ENCODE measurements around the gene APCDD1.

APCDD1 gene

GRCh38 chr18:10432781-10433180 lies 21.7 kb upstream of the APCDD1 start:
- no peak for DNase-seq

DNA sequence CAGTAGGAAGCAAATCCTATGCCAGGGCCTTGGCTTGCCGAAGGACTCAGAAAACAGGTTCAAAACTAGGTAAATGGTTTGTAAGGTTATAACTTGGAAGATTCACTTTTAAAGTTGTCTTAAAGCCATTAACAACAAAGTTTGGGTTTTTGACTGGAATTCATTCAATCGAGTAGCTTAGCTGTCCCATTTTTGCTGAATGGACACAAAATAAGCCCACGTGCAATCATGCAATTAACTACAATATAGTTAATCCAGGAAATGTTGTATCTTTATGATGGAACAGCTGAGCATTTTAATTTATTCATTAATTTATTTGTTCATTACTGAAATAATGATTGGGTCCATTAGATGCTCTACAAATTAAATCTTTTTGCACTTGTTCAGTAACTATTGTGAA lies 18.3 kb upstream of the APCDD1 start:
- DNase-seq: no peak

DNA sequence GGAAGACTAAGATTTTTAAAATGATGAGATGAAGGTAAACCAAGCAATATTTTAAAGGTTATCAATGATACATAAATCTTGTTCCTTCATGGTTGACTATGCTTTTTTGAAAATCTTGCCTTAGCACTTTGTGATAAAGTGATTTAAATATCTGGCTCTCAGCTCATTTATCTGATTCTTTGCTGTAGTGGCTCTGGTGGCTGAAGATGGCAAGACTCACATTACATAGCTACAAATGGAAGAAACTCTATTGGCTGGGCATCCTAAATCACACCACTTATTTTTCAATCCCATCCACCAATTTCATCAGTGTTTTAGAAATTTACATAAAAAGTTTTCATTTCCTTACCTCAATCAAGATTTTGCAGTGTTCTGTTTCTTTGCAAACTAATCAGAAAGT lies 16.6 kb upstream of the APCDD1 start:
- DNase-seq: no peak

GRCh38 chr18:10439898-10440297 lies 14.5 kb upstream of the APCDD1 start:
- no peak for DNase-seq

DNA sequence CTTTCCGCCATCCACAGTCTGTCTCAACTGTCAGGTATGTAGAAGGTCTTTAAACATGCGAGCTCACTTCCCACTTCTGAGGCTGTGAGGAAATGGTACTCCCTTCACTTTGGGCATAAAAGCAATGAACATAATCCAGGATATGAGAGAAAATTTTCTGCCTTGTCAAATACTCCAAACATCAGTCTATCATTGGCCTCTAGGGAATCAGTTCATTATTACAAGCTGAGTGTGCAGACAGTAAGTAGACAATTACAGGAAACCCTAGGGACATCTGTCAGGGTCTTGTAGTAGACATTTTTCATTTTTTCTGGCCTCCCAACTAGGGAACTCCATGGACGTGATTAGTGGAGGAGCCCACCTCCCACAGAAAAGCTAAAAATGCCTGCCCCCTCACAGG lies 13.6 kb upstream of the APCDD1 start:
- DNase-seq: no peak

DNA sequence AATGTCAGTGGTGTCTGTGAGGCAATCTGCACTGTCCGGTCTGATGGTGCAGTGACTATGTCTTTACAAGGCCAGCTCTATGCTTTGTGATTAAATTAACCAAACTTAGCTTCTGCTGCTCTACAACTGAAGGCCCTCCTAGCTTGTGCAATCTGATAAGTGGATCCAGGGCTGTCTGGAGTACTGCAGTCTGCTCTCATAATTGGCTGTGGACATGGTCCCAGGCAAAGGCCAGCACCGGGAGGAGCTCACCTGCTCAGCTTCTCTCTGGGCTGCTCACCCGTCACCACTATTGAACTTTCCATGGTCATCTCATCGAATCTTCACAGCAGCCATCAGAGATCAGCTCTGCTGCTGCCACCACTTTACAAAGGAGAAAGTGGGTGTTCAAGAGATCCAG lies 13.0 kb upstream of the APCDD1 start:
- no peak for DNase-seq

DNA sequence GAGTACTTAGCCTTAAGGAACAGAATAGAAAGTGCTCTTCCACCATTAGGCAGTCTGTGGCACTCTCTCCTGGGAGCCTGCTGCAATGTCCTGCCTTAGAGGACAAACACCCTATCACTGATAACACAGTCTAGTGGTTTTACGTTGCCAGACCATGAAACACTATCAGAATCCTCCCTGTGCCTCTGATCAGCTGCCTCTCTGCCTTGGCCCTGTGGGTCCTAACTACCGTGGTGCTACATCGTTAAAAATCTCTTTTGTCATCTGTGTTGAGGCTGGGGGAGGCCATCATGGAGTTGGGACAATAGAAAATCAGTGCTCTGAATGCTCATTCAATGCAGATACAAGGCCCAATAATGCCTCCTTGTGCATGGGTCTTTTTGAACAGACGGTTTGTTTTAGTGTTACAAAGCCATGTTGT lies 11.9 kb upstream of the APCDD1 start:
- DNase-seq: peak; percentile 28

DNA sequence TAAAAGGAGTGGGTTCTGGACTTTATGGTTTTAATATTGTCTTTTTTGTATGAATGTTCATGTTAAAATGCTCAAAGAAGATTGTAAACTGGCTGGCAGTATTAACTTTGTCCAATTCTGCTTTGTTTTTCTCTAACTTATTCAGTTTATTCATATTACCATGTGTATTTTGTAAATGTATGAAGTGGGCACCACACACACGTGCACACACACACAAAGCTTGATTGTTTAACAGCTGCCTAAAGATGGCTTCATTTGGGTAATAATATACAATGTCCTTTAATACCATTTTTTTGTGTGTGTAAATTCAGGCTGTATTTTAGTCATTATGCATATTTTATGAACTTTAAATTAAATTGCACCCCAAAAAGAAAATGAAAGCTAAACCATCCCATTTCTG lies 11.4 kb upstream of the APCDD1 start:
- DNase-seq: no peak

- DNase-seq: no peak
Observed at GRCh38 chr18:10444314-10445006, 10.0 kb upstream of the APCDD1 start.

DNA sequence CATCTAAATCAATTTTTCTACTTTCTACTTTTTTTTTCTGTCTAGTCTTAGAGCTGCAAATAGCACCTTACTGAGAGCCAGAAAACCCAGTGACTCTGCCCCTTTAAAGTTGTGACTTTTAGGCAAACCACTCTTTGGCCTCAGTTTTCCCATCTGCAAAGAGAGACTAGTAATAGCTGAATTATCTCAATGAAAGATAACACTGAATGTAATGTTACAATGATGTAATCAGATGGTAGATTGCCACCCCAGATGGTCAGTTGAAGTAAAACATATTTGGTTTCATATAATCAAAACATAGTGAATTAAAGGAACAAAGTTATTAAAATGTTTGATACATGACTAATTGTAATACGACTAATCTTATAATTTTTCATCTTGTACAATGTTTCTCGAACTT lies 5.0 kb upstream of the APCDD1 start:
- DNase-seq: no peak

DNA sequence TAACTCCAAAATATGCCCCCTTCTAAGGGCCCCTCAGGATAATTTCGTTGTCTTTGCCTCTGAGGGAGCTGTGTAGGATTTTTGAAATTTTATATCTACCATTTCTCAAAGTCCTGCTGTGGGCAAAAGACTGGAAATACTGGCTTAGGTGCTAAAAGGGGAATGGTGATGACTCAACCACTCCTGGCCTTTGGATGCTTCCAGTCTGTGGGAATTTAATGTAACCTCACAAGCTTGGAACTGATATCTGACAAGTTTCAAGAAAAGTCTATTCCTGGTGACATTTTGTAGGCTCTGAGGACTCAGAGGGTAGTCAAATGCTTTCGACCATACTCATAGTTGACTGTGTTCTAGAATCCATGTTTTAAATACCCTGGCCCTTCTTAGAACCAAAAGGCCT lies 3.4 kb upstream of the APCDD1 start:
- no peak for DNase-seq

DNA sequence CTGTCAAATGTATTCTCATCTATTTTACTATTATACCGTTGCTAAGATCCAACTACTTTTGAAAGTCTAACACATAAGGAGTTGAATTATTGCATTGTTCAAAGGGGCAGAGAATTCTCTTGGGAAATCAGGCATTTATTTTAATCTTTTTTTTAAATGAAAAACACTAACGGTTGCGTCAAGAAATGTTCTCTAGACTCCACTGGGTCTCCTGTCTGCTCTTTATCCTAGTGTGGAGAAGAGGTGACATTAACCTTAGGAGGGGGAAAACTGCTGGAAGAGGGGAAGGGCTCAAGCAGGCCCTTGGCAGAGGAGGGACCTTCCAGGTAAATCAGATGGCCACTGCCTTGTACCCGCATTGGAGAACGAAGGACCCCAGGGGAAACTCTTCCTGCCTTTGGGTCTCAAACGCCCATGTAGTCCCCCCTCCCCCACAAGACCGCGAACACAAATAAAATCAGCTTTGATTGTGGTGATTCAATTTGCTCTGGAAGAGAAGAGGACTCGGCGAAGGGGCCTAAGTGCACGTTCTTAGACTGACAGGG lies 1.1 kb upstream of the APCDD1 start:
- DNase-seq: no peak

DNA sequence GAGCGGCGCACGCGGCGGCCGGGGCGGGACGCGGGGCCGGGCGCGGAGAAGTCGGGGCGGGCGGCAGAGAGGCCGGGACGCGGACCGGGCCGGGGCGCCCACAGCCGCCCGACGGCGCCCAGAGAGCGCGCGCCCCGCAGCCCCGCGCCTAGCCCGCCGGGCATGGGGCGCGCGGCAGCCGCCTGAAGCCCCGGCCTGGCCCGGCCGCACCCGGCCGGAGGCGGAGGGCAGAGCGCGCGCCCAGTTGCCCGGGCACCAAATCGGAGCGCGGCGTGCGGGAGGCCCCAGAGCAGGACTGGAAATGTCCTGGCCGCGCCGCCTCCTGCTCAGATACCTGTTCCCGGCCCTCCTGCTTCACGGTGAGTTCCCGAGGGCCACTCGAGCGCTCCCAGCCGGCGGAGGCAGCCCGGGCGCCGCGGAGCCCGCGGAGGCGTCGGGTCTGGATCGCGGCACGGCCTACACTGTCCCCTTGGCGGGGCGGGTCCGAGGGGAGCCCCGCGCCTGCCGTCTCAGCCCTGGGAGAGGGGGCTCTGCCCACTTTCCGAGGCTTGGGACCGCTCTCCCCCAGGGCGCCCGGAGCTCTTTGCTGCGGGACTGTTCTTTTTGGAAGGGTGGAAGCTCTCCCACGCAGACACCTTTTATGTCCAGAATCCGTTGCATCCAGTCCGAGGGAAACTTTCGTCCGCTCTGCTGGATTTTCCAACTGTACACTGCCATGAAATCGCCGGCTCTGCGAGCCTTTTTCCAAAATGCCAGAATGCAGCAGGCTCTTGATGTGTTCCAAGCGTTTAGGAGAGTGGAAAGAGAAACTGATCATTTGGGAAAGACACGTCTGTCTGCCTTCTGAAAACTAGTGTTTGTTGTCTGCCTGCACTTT lies 484 bp downstream of the APCDD1 start:
- DNase-seq: peak; percentile 14

DNA sequence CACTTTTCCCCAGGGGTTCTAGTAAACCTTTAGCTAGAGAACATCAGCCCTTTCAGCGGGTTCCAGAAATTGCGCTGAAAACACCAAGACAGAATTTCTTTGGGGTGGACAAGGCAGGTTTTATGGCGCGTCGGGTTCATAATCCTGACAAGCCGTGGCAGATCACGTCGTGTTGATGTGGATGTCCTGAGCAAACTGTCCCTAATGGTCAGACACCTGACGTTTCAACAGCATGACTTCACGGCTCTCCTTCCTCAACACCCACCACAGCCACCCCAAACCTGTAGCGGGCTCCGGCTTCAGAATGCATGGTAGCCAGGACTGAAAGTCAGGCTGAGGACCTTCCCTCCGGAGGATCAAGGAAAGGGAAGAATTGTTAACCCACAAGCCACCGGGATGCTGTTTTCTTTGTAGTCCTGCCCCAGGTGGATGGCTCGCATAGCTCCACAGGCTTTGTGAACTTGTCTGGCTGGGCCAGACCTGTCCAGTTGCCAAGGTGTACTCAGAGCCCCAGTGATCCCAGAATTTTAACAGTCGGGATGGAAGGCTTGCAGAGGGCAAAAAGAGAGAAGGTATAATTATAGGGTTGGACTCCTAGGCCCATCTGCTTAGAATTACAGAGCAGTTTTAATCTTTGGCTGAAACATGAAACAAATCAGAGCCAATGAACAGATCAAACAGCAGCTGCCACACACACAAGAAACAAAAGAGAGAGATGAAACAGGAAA lies 1.5 kb downstream of the APCDD1 start:
- no peak for DNase-seq

GRCh38 chr18:10456718-10457117 lies 2.3 kb downstream of the APCDD1 start:
- DNase-seq: no peak

DNA sequence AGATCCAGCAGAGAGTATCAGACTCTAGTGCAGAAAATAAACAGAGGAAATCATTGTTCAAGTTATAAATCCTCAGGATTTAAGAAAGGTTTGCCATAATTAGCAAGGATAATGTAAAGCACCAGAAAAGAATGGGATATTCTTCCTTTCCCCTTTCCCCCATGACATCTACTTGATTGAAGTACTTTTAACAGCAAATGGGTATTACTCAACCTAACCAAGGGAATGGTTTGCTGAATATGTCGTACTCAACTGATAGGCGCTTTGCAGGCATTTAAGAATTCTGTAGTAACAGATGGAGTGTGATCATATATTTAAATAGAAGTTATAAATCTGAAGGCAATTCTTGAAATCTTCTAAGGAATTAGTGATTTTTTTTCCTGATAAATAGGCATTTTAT lies 2.7 kb downstream of the APCDD1 start:
- DNase-seq: no peak

- no peak for DNase-seq
Observed at GRCh38 chr18:10457767-10458166, 3.3 kb downstream of the APCDD1 start.

DNA sequence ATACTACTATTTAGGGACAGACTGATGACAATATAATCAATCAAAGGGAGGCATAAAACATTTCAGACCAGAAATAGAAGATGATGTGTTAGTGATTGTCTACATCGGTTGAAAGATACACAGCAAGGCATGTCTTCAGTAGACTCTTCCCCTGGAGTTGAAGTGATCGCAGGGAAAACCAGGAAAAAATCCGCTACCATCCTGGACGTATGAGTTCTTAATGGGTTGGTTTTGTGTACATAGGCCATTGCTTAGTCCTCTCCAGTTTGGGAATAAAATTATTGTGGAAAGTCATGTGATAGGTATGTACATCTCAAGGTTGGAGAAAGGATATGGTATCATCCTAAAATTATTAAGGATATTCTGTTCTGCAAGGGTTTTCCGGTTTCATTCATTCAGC lies 4.3 kb downstream of the APCDD1 start:
- no peak for DNase-seq

GRCh38 chr18:10459587-10459986 lies 5.2 kb downstream of the APCDD1 start:
- no peak for DNase-seq

- DNase-seq: no peak
Observed at GRCh38 chr18:10460414-10461018, 6.1 kb downstream of the APCDD1 start.

DNA sequence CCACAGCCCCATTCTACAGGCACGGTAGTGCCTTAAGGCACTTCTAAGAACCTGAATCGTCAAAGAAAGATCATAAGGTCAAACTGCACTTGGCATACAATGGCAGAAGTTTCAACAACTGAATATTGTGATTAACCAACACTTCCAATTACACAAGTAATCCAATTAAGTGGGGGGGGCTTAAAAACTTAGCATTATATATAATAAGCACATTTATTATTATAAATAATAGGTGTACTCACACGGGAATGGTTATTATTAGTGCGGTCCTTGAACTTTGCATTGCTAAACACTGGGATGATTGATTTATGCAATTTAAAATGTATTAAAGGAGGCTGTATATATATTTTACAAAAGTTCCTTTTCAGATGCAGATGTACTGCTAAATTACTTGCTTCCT lies 7.6 kb downstream of the APCDD1 start:
- DNase-seq: no peak

DNA sequence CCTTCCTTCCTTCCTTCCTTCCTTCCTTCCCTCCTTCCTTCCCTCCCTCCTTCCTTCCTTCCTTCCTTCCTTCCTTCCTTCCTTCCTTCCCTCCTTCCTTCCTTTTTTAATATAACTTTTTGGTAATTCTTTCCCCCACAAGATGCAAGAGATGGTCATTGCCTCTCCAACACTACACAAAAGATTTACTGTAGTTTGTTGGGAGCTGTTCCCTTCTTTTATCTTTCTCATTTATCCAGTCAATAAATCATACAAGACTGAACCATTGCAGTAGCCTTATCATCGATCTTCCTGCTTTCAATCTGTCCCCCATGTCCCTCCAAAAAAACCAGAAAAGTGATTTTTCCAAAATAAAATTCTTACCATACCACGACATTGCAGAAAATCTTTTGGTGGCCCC lies 8.2 kb downstream of the APCDD1 start:
- no peak for DNase-seq

- DNase-seq: no peak
Observed at GRCh38 chr18:10463096-10463495, 8.7 kb downstream of the APCDD1 start.

All from hematopoietic multipotent progenitor cell treated with erythropoietin and hydrocortisone succinate and interleukin-3 and kit ligand, for 6 days (in vitro differentiated cells).